Measurements from ENCODE around the gene SETD7. TPM values are rescaled to one million over a fixed set of nuclear protein-coding genes. Genes with fewer than 3 reads are reported as not detected.
A peak's percentile ranks its signal among the peaks of the same experiment; 100 is the strongest.

SETD7 gene
- total RNA-seq, 1 donor from 2014 or later, result 8.2 TPM

- Histone ChIP-seq H3F3A (ENCODE audit: low read depth) (peaks cover 6% of the 10 kb centered on the region), H3K27me3 (no peaks in the 10 kb centered on the region), H3K27ac (no peak overlapping the region), H2AFZ (replicated peaks) (no peak overlapping the region), H3K9ac (no peak overlapping the region), H3K9me3 (ENCODE audit: low read depth) (no peaks in the 10 kb centered on the region), H3K4me1 (peaks cover 6% of the 10 kb centered on the region), H3K4me3 (no peak overlapping the region), H3K36me3 (no peaks in the 10 kb centered on the region), H3K79me2 (ENCODE audit: low read depth) (no peaks in the 10 kb centered on the region), H4K20me1 (ENCODE audit: low read depth) (no peaks in the 10 kb centered on the region), H3K4me2 (no peak overlapping the region)
- Mint-ChIP-seq H3K9me3 (no peaks in the 10 kb centered on the region), H3K27me3 (ENCODE audit: insufficient read depth, low read depth) (peaks cover 8% of the 10 kb centered on the region), H3K36me3 (no peaks in the 10 kb centered on the region), H3K4me3 (no peak overlapping the region), H3K27ac (no peak overlapping the region), H3K4me1 (peaks cover 10% of the 10 kb centered on the region)
- TF ChIP-seq EZH2 (IDR thresholded peaks at IDR 0.05) (no peak), EZH2phosphoT487 (IDR thresholded peaks at IDR 0.05) (no peak), CTCF (IDR thresholded peaks at IDR 0.05) (no peak)
- DNase-seq (ENCODE audit: low spot score), result no peak
Measured at GRCh38 chr4:139576219-139576618, 20.2 kb upstream of the SETD7 start.

- peaks cover 10% of the 10 kb centered on the region for H3K4me1 Mint-ChIP-seq
Measured at GRCh38 chr4:139575072-139575471, 19.1 kb upstream of the SETD7 start.

GRCh38 chr4:139574641-139575040, 18.6 kb upstream of the SETD7 start:
- no peak overlapping the region for H3K27ac ChIP-seq
- no peaks in the 10 kb centered on the region for H3K27me3 ChIP-seq
- TF ChIP-seq EZH2 (IDR thresholded peaks at IDR 0.05), result no peak
- TF ChIP-seq CTCF (IDR thresholded peaks at IDR 0.05), result no peak
- TF ChIP-seq EZH2phosphoT487 (IDR thresholded peaks at IDR 0.05), result no peak
- no peak overlapping the region for H3K4me3 ChIP-seq
- Mint-ChIP-seq H3K27me3 (ENCODE audit: insufficient read depth, low read depth) (peaks cover 8% of the 10 kb centered on the region), H3K36me3 (no peaks in the 10 kb centered on the region), H3K4me1 (peaks cover 10% of the 10 kb centered on the region), H3K9me3 (no peaks in the 10 kb centered on the region), H3K27ac (no peak overlapping the region), H3K4me3 (no peak overlapping the region)
- H2AFZ ChIP-seq (replicated peaks), result peak overlapping the region; percentile 1
- peaks cover 6% of the 10 kb centered on the region for H3K4me1 ChIP-seq
- H3K9ac ChIP-seq, result no peak overlapping the region
- no peaks in the 10 kb centered on the region for H3K9me3 ChIP-seq (ENCODE audit: low read depth)
- no peaks in the 10 kb centered on the region for H3K79me2 ChIP-seq (ENCODE audit: low read depth)
- H3K4me2 ChIP-seq, result no peak overlapping the region
- H3F3A ChIP-seq (ENCODE audit: low read depth), result peaks cover 6% of the 10 kb centered on the region
- H3K36me3 ChIP-seq, result no peaks in the 10 kb centered on the region
- DNase-seq (ENCODE audit: low spot score), result no peak
- no peaks in the 10 kb centered on the region for H4K20me1 ChIP-seq (ENCODE audit: low read depth)

More at GRCh38 chr4:139575072-139575471, 19.1 kb upstream of the SETD7 start:
- H3K36me3 Mint-ChIP-seq, result no peaks in the 10 kb centered on the region
- TF ChIP-seq EZH2 (IDR thresholded peaks at IDR 0.05), result no peak
- no peak for TF ChIP-seq EZH2phosphoT487 (IDR thresholded peaks at IDR 0.05)
- TF ChIP-seq CTCF (IDR thresholded peaks at IDR 0.05), result no peak
- H3K4me3 Mint-ChIP-seq, result no peak overlapping the region
- no peaks in the 10 kb centered on the region for H3K9me3 ChIP-seq (ENCODE audit: low read depth)
- no peaks in the 10 kb centered on the region for H3K27me3 ChIP-seq
- H3K4me2 ChIP-seq, result no peak overlapping the region
- no peaks in the 10 kb centered on the region for H4K20me1 ChIP-seq (ENCODE audit: low read depth)
- H3K36me3 ChIP-seq, result no peaks in the 10 kb centered on the region
- peaks cover 6% of the 10 kb centered on the region for H3K4me1 ChIP-seq
- no peak overlapping the region for H3K27ac Mint-ChIP-seq
- H3K27me3 Mint-ChIP-seq (ENCODE audit: insufficient read depth, low read depth), result peaks cover 8% of the 10 kb centered on the region
- H3F3A ChIP-seq (ENCODE audit: low read depth), result peaks cover 6% of the 10 kb centered on the region
- H3K27ac ChIP-seq, result no peak overlapping the region
- H3K9ac ChIP-seq, result no peak overlapping the region
- H3K79me2 ChIP-seq (ENCODE audit: low read depth), result no peaks in the 10 kb centered on the region
- no peak for DNase-seq (ENCODE audit: low spot score)
- H2AFZ ChIP-seq (replicated peaks), result peak overlapping the region; percentile 1
- no peak overlapping the region for H3K4me3 ChIP-seq
- H3K9me3 Mint-ChIP-seq, result no peaks in the 10 kb centered on the region

Measured in neural progenitor cell (in vitro differentiated cells).